ENCODE measurements around the gene SFN. TPM values are rescaled to one million over a fixed set of nuclear protein-coding genes. Genes with fewer than 3 reads are reported as not detected.

Gene SFN
- polyA plus RNA-seq, 2 of the 4 experiments (the other 2 are of a cell fraction), result 39.8 to 141 TPM

- WGBS (ENCODE audit: missing lambda C conversion rate), result 81% methylated on average over 4 of the region's 4 CpGs
- H3K27ac ChIP-seq, result no peak overlapping the region
- peaks cover 28% of the 10 kb centered on the region for H3K4me1 ChIP-seq
- FAIRE-seq (no peak), DNase-seq (ENCODE audit: low read depth in 1 of 2, low spot score in 1 of 2) (no peak), ATAC-seq (no peak)
- CTCF ChIA-PET, result no interaction called here
- H3K4me3 ChIP-seq, result no peak overlapping the region
- no peaks in the 10 kb centered on the region for H3K9me3 ChIP-seq
- no peak for TF ChIP-seq SMC3 (IDR thresholded peaks at IDR 0.05)
- no peak for TF ChIP-seq ZFP36 (IDR thresholded peaks at IDR 0.05; ENCODE audit: borderline replicate concordance, partially characterized antibody)
- no peak for TF ChIP-seq FOSB (CRISPR knock-in tag; IDR thresholded peaks at IDR 0.05)
- no peak for TF ChIP-seq PBX3 (IDR thresholded peaks at IDR 0.05)
- no peak for TF ChIP-seq HOXA7 (CRISPR knock-in tag; IDR thresholded peaks at IDR 0.05)
- TF ChIP-seq SREBF2 (IDR thresholded peaks at IDR 0.05), result no peak
- TF ChIP-seq MAFK (IDR thresholded peaks at IDR 0.05; ENCODE audit: partially characterized antibody), result no peak
- no peak for TF ChIP-seq CBX2 (IDR thresholded peaks at IDR 0.05; ENCODE audit: borderline replicate concordance, low read depth)
- no peak for TF ChIP-seq CHD2 (IDR thresholded peaks at IDR 0.05; ENCODE audit: low read length, partially characterized antibody)
- no peak for TF ChIP-seq EP300 (IDR thresholded peaks at IDR 0.05)
- TF ChIP-seq USF2 (IDR thresholded peaks at IDR 0.05), result no peak
- TF ChIP-seq TFCP2L1 (CRISPR knock-in tag; IDR thresholded peaks at IDR 0.05), result no peak
- no peak for TF ChIP-seq MYC (IDR thresholded peaks at IDR 0.05; ENCODE audit: borderline replicate concordance, low read length)
- TF ChIP-seq POLR2AphosphoS2 (conservative IDR thresholded peaks at IDR 0.05; ENCODE audit: low read length), result no peak
- no peak for TF ChIP-seq RFX5 (IDR thresholded peaks at IDR 0.05)
- TF ChIP-seq RAD21 (conservative IDR thresholded peaks at IDR 0.05 in 1 of 2, IDR thresholded peaks at IDR 0.05 in 1 of 2), result no peak
- POLR2A ChIA-PET, result no interaction called here
- H3K4me2 ChIP-seq, result no peak overlapping the region
Observed at GRCh38 chr1:26910343-26911160, 47.6 kb downstream of the SFN start.

GRCh38 chr1:26911399-26912146 is 48.6 kb downstream of the SFN start:
- ATAC-seq (no peak), DNase-seq (ENCODE audit: low read depth in 1 of 2, low spot score in 1 of 2) (no peak), FAIRE-seq (no peak)
- peaks cover 28% of the 10 kb centered on the region for H3K4me1 ChIP-seq
- no peak overlapping the region for H3K4me2 ChIP-seq
- TF ChIP-seq HOXB13 (CRISPR knock-in tag; IDR thresholded peaks at IDR 0.05; ENCODE audit: low read depth) (no peak), RNF2 (IDR thresholded peaks at IDR 0.05; ENCODE audit: borderline replicate concordance, low read depth) (no peak), MAFK (IDR thresholded peaks at IDR 0.05; ENCODE audit: partially characterized antibody) (no peak), ELK1 (IDR thresholded peaks at IDR 0.05; ENCODE audit: low read depth, low read length) (no peak)
- H3K27ac ChIP-seq, result no peak overlapping the region
- ChIA-PET CTCF (interaction anchor here (1.5 kb wide), 1 partner anchor 12 kb away, joined by 4 read pairs; no protein-coding TSS in a partner anchor), POLR2A (no interaction called here)
- no peak overlapping the region for H3K4me3 ChIP-seq
- 100% methylated on average over 1 of the region's 8 CpGs for WGBS (ENCODE audit: missing lambda C conversion rate)
- no peaks in the 10 kb centered on the region for H3K9me3 ChIP-seq
